ENCODE measurements around the gene PFDN4. TPM values are rescaled to one million over a fixed set of nuclear protein-coding genes. Genes with fewer than 3 reads are reported as not detected.

PFDN4 gene
- total RNA-seq, 2 donors from 2014 or later: 72.7 to 89.8 TPM

GRCh38 chr20:54227751-54228150 is 19.9 kb downstream of the PFDN4 start:
- WGBS, 2 experiments (ENCODE audit: insufficient coverage in 1 of 2, insufficient read length in 1 of 2): 87% methylated on average over 5 of the region's 5 CpGs
- TF ChIP-seq CTCF (conservative IDR thresholded peaks at IDR 0.05): no peak
- H3K27me3 Mint-ChIP-seq (ENCODE audit: insufficient read depth): peaks cover 8% of the 10 kb centered on the region

GRCh38 chr20:54228841-54229240 is 21.0 kb downstream of the PFDN4 start:
- TF ChIP-seq CTCF (conservative IDR thresholded peaks at IDR 0.05): no peak
- no peak for DNase-seq
- peaks cover 13% of the 10 kb centered on the region for H3K9me3 Mint-ChIP-seq
- peaks cover 8% of the 10 kb centered on the region for H3K27me3 Mint-ChIP-seq (ENCODE audit: insufficient read depth)
- peaks cover 8% of the 10 kb centered on the region for H3K9me3 ChIP-seq (ENCODE audit: control insufficient read depth, low read length)
- WGBS, 2 experiments (ENCODE audit: insufficient coverage in 1 of 2, insufficient read length in 1 of 2): 87 to 90% methylated on average over 2 to 3 of the region's 3 CpGs
- no peaks in the 10 kb centered on the region for H3K27me3 ChIP-seq (ENCODE audit: control insufficient read depth, insufficient read depth, low read length, poor library complexity, severe bottlenecking)
- no peak overlapping the region for H3K4me3 Mint-ChIP-seq
- no peak overlapping the region for H3K27ac ChIP-seq (ENCODE audit: low read depth, low read length)
- no peak overlapping the region for H3K27ac Mint-ChIP-seq
- no peak overlapping the region for H3K4me3 ChIP-seq (ENCODE audit: low read length)
- no peak overlapping the region for H3K9ac ChIP-seq (ENCODE audit: extremely low read depth, low read length, poor library complexity, severe bottlenecking)
- H3K36me3 Mint-ChIP-seq (ENCODE audit: low read depth): peaks cover 2% of the 10 kb centered on the region
- H3K36me3 ChIP-seq (ENCODE audit: control insufficient read depth, insufficient read depth, low read length): no peaks in the 10 kb centered on the region
- H3K4me1 Mint-ChIP-seq: peaks cover 15% of the 10 kb centered on the region
- no peaks in the 10 kb centered on the region for H3K4me1 ChIP-seq (ENCODE audit: control insufficient read depth, insufficient read depth, low read length)

More at GRCh38 chr20:54227751-54228150, 19.9 kb downstream of the PFDN4 start:
- H3K9ac ChIP-seq (ENCODE audit: extremely low read depth, low read length, poor library complexity, severe bottlenecking): no peak overlapping the region
- peaks cover 7% of the 10 kb centered on the region for H3K9me3 ChIP-seq (ENCODE audit: control insufficient read depth, low read length)
- H3K4me3 ChIP-seq (ENCODE audit: low read length): no peak overlapping the region
- peaks cover 5% of the 10 kb centered on the region for H3K4me1 ChIP-seq (ENCODE audit: control insufficient read depth, insufficient read depth, low read length)
- peaks cover 2% of the 10 kb centered on the region for H3K36me3 Mint-ChIP-seq (ENCODE audit: low read depth)
- H3K4me1 Mint-ChIP-seq: peaks cover 22% of the 10 kb centered on the region
- no peak overlapping the region for H3K4me3 Mint-ChIP-seq
- H3K27ac ChIP-seq (ENCODE audit: low read depth, low read length): no peak overlapping the region
- no peaks in the 10 kb centered on the region for H3K27me3 ChIP-seq (ENCODE audit: control insufficient read depth, insufficient read depth, low read length, poor library complexity, severe bottlenecking)
- DNase-seq: no peak
- H3K27ac Mint-ChIP-seq: no peak overlapping the region
- H3K9me3 Mint-ChIP-seq: peaks cover 8% of the 10 kb centered on the region
- no peaks in the 10 kb centered on the region for H3K36me3 ChIP-seq (ENCODE audit: control insufficient read depth, insufficient read depth, low read length)

- peaks cover 8% of the 10 kb centered on the region for H3K27me3 Mint-ChIP-seq (ENCODE audit: insufficient read depth)
- H3K27ac ChIP-seq (ENCODE audit: low read depth, low read length): no peak overlapping the region
Observed at GRCh38 chr20:54229566-54230160, 21.8 kb downstream of the PFDN4 start.

More at GRCh38 chr20:54229566-54230160, 21.8 kb downstream of the PFDN4 start:
- H3K4me3 Mint-ChIP-seq: no peak overlapping the region
- H3K9me3 Mint-ChIP-seq: peaks cover 13% of the 10 kb centered on the region
- H3K27me3 ChIP-seq (ENCODE audit: control insufficient read depth, insufficient read depth, low read length, poor library complexity, severe bottlenecking): no peaks in the 10 kb centered on the region
- peak; percentile 19 for DNase-seq
- H3K27ac Mint-ChIP-seq: no peak overlapping the region
- H3K36me3 Mint-ChIP-seq (ENCODE audit: low read depth): peaks cover 2% of the 10 kb centered on the region
- peaks cover 10% of the 10 kb centered on the region for H3K4me1 Mint-ChIP-seq
- H3K4me3 ChIP-seq (ENCODE audit: low read length): no peak overlapping the region
- TF ChIP-seq CTCF (conservative IDR thresholded peaks at IDR 0.05): no peak
- no peak overlapping the region for H3K9ac ChIP-seq (ENCODE audit: extremely low read depth, low read length, poor library complexity, severe bottlenecking)
- no peaks in the 10 kb centered on the region for H3K4me1 ChIP-seq (ENCODE audit: control insufficient read depth, insufficient read depth, low read length)
- H3K9me3 ChIP-seq (ENCODE audit: control insufficient read depth, low read length): peaks cover 8% of the 10 kb centered on the region
- 90 to 94% methylated on average over 2 of the region's 2 CpGs for WGBS, 2 experiments (ENCODE audit: insufficient coverage in 1 of 2, insufficient read length in 1 of 2)
- H3K36me3 ChIP-seq (ENCODE audit: control insufficient read depth, insufficient read depth, low read length): no peaks in the 10 kb centered on the region
